Keratinocyte (primary cell): ENCODE measurements around the gene SERINC5. TPM values are rescaled to one million over a fixed set of nuclear protein-coding genes. Genes with fewer than 3 reads are reported as not detected.

Source experiments
- DNase-seq: peaks from one replicate; pipeline ENCODE4 v3.0.0-alpha.2; 2011; ENCODE audit warnings: low read depth, missing footprints, low spot score
- FAIRE-seq: peaks from 2 replicates; lab custom pipeline; 2011; peaks lifted over from hg19 to GRCh38; lab: Jason Lieb, UNC
- H2AFZ ChIP-seq: 2 replicates; pipeline ENCODE4 v1.6.0; 2012; ENCODE audit warnings: low read length, control low read depth, inconsistent platforms; ENCODE audit not compliant: control insufficient read depth
- H3K27ac ChIP-seq: 2 replicates; pipeline ENCODE4 v1.5.1; 2011; ENCODE audit warnings: low read length; ENCODE audit not compliant: control insufficient read depth, insufficient read depth
- H3K27me3 ChIP-seq: 3 replicates; pipeline ENCODE4 v1.6.0; 2011; ENCODE audit warnings: low read length; ENCODE audit not compliant: control insufficient read depth, insufficient read depth; ENCODE audit errors: extremely low read depth
- H3K36me3 ChIP-seq, 2 experiments: 2 replicates in 1 of 2; 3 replicates in 1 of 2; pipeline ENCODE4 v1.5.1; 2011; ENCODE audit warnings: low read length in 2 of 2, mild to moderate bottlenecking in 1 of 2; ENCODE audit not compliant: control insufficient read depth in 2 of 2, insufficient read depth in 2 of 2; ENCODE audit errors: extremely low read depth in 1 of 2
- H3K4me1 ChIP-seq: 3 replicates; pipeline ENCODE4 v1.5.1; 2011; ENCODE audit warnings: low read length; ENCODE audit not compliant: control insufficient read depth, insufficient read depth; ENCODE audit errors: extremely low read depth
- H3K4me2 ChIP-seq: 3 replicates; pipeline ENCODE4 v1.6.0; 2011; ENCODE audit warnings: low read depth, low read length; ENCODE audit not compliant: control insufficient read depth, insufficient read depth; ENCODE audit errors: extremely low read depth
- H3K4me3 ChIP-seq, 3 experiments: fragments of 200-600 bp in 1 of 3; sonication (generic) in 1 of 3; 2 replicates in 2 of 3; 3 replicates in 1 of 3; pipeline ENCODE4 v1.5.1; 2011 to 2016; ENCODE audit warnings: low read length in 3 of 3, mild to moderate bottlenecking in 3 of 3, control low read depth in 2 of 3, inconsistent platforms in 1 of 3, low read depth in 1 of 3, mixed read lengths in 1 of 3, mixed run types in 1 of 3, moderate library complexity in 1 of 3; ENCODE audit not compliant: control insufficient read depth in 2 of 3, insufficient read depth in 2 of 3; ENCODE audit errors: extremely low read depth in 1 of 3
- H3K79me2 ChIP-seq: 2 replicates; pipeline ENCODE4 v1.6.0; 2012; ENCODE audit warnings: low read length; ENCODE audit not compliant: control insufficient read depth, insufficient read depth
- H3K9ac ChIP-seq: 3 replicates; pipeline ENCODE4 v1.6.0; 2011; ENCODE audit warnings: low read length; ENCODE audit not compliant: control insufficient read depth, insufficient read depth; ENCODE audit errors: extremely low read depth
- H3K9me1 ChIP-seq: 3 replicates; pipeline ENCODE4 v1.6.0; 2011; ENCODE audit warnings: low read length; ENCODE audit not compliant: control insufficient read depth, insufficient read depth; ENCODE audit errors: extremely low read depth
- H3K9me3 ChIP-seq: 2 replicates; pipeline ENCODE4 v1.5.1; 2012; ENCODE audit warnings: low read depth, low read length; ENCODE audit not compliant: control insufficient read depth
- H4K20me1 ChIP-seq: 3 replicates; pipeline ENCODE4 v1.6.0; 2011; ENCODE audit warnings: low read length; ENCODE audit not compliant: control insufficient read depth, insufficient read depth; ENCODE audit errors: extremely low read depth
- CTCF ChIP-seq, 3 experiments: IDR thresholded peaks in 1 of 3; conservative IDR thresholded peaks in 1 of 3; optimal IDR thresholded peaks in 1 of 3; 2 replicates in 2 of 3; 3 replicates in 1 of 3; pipeline versions ENCODE3 to v1.5.1; 2011; ENCODE audit warnings: low read length in 3 of 3, mild to moderate bottlenecking in 3 of 3, moderate library complexity in 2 of 3, control low read depth in 1 of 3, inconsistent platforms in 1 of 3; ENCODE audit not compliant: insufficient read depth in 2 of 3; ENCODE audit errors: extremely low read depth in 1 of 3
- EZH2 ChIP-seq: IDR thresholded peaks from one replicate; pipeline ENCODE4 v1.6.1; 2012; ENCODE audit warnings: inconsistent platforms, mild to moderate bottlenecking, low read length, moderate library complexity
- dilution Hi-C: fragments of 300-500 bp; cut with MboI; formaldehyde crosslinking; loops from one replicate; pipeline ENCODE4 v1.7.0; 2020; ENCODE audit warnings: low sequenced_read_pairs; ENCODE audit not compliant: extremely low pct_ligation_motif_present
- polyA plus RNA-seq, 5 experiments: library from polyadenylated mRNA; depleted of rRNA in 3 of 5; stranded (reverse) in 3 of 5; stranded (forward) in 1 of 5; unstranded in 1 of 5; fragments of >200 nt; gene quantifications; 1 replicate in 1 of 5; 2 replicates in 3 of 5; 3 replicates in 1 of 5; pipeline versions ENCODE4 v1.2.1 to v1.2.3, GENCODE V29; 2011 to 2012; ENCODE audit warnings: missing spikeins in 2 of 5, low read depth in 1 of 5, low replicate concordance in 1 of 5

SERINC5 gene
- polyA plus RNA-seq, 1 donor (not counting 4 experiments of a cell fraction or from before 2014, with no cell fraction given), result 20.0 TPM

GRCh38 chr5:80289320-80289719 is 33.5 kb upstream of the SERINC5 start:
- no peaks in the 10 kb centered on the region for H3K79me2 ChIP-seq
- H3K9me1 ChIP-seq, result no peaks in the 10 kb centered on the region
- H4K20me1 ChIP-seq, result no peaks in the 10 kb centered on the region
- no peaks in the 10 kb centered on the region for H3K4me1 ChIP-seq
- H3K4me3 ChIP-seq, result no peak overlapping the region
- no peak overlapping the region for H3K9ac ChIP-seq
- H3K9me3 ChIP-seq, result no peaks in the 10 kb centered on the region
- H3K4me2 ChIP-seq, result no peak overlapping the region
- no peaks in the 10 kb centered on the region for H3K36me3 ChIP-seq
- TF ChIP-seq CTCF (optimal IDR thresholded peaks at IDR 0.05 in 1 of 3, IDR thresholded peaks at IDR 0.05 in 1 of 3, conservative IDR thresholded peaks at IDR 0.05 in 1 of 3; ENCODE audit: extremely low read depth in 1 of 3, insufficient read depth in 2 of 3, low read length in 3 of 3), result no peak
- TF ChIP-seq EZH2, result no peak
- dilution Hi-C loops, result no loop called here
- H3K27me3 ChIP-seq, result no peaks in the 10 kb centered on the region
- H2AFZ ChIP-seq, result no peak overlapping the region
- no peak overlapping the region for H3K27ac ChIP-seq
- DNase-seq (no peak), FAIRE-seq (no peak)

DNA sequence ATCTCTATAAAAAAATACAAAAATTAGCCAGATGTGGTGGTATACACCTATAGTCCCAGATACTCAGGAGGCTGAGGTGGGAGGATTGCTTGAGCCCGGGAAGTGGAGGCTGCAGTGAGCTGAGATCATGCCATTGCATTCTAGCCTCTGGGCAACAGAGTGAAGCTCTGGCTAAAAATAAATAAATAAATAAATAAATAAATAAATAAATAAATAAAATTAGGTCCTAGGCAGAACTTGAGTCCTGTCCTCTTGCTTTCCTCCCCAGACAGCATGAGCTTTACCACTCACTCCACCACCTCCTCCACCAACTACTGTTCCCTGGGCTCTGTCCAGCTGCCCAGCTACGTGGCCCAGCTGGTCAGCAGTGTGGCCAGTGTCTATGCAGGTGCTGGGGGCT is 32.3 kb upstream of the SERINC5 start:
- FAIRE-seq, result no peak
- Histone ChIP-seq H3K27ac (no peak overlapping the region), H3K79me2 (no peaks in the 10 kb centered on the region), H2AFZ (no peak overlapping the region), H3K4me1 (no peaks in the 10 kb centered on the region), H3K4me2 (no peak overlapping the region), H3K4me3 (no peak overlapping the region), H4K20me1 (no peaks in the 10 kb centered on the region), H3K9me3 (no peaks in the 10 kb centered on the region), H3K27me3 (no peaks in the 10 kb centered on the region), H3K36me3 (no peaks in the 10 kb centered on the region), H3K9me1 (no peaks in the 10 kb centered on the region), H3K9ac (no peak overlapping the region)
- TF ChIP-seq CTCF (optimal IDR thresholded peaks at IDR 0.05 in 1 of 3, IDR thresholded peaks at IDR 0.05 in 1 of 3, conservative IDR thresholded peaks at IDR 0.05 in 1 of 3; ENCODE audit: extremely low read depth in 1 of 3, insufficient read depth in 2 of 3, low read length in 3 of 3), result no peak
- TF ChIP-seq EZH2, result no peak
- dilution Hi-C loops, result no loop called here
- no peak for DNase-seq
